ENCODE measurements around the gene TSPAN7.

Gene TSPAN7

GRCh38 chrX:38561126-38561868, at the start of gene TSPAN7:
TSPAN7 (plus strand) TSS chrX:38561542; CDS start chrX:38561547, 5 bp downstream.
- DNase-seq = peak; percentile 81

- no peak for DNase-seq
These were observed 48.1 kb upstream of the TSPAN7 start for GRCh38 chrX:38513112-38513742.

DNA sequence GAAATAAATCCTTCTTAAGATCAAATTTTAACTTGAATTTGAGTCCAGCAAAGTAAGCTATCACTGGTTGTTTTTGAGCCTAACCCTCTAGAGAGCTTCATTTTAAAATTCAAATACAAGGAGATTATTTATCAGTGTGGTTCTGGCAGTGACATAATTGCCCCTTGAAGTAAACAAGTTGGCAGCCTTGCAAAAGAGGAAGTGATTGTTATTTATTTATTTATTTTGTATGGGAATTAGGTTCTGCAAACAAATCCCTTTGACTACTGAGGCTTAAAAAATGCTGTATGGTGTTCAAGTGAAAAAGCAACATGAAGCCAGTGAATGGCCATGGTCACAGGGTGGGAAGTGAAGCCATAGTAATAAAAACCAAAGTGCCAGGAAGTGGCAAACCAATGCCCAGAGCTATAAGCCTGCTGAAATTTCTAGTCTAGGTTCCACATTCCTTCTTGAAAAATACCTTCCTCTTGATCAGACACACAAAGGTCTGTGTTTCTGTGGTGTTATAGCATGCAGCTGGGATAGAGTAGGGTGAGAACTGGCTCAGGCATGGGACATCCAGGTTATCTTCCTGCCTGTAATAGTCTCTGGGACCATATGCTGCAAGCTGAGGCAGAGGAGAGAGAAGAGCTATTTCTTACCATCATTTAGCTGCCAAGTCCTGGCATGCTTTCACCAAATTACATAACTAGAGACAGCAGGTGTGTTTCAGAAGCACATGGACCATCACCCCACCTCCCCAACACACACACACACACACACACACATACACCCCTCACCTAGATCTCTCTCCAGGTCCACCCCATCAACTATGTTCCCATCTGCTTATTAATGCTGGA, 47.1 kb upstream of the TSPAN7 start:
- DNase-seq = no peak

DNA sequence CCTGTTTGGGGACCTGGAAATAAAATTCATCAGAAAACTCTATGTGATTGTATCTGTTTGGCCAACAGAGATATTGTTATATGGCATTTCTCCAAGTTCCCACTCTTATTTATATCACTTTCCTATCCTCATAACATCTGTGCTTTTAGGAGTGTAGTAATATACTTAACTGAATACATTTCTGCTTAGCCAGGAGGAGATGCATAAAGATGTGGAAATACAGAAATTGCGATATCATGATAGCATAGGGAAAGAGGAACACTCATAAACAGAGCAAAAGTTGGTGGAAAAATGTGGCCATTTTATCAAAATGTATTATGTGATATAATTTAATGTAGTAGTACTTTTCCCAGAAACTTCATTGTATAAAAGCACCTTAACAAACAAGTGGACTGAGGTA, 46.1 kb upstream of the TSPAN7 start:
- no peak for DNase-seq

GRCh38 chrX:38516196-38516774, 45.1 kb upstream of the TSPAN7 start:
- no peak for DNase-seq

GRCh38 chrX:38519651-38520050, 41.7 kb upstream of the TSPAN7 start:
- no peak for DNase-seq

DNA sequence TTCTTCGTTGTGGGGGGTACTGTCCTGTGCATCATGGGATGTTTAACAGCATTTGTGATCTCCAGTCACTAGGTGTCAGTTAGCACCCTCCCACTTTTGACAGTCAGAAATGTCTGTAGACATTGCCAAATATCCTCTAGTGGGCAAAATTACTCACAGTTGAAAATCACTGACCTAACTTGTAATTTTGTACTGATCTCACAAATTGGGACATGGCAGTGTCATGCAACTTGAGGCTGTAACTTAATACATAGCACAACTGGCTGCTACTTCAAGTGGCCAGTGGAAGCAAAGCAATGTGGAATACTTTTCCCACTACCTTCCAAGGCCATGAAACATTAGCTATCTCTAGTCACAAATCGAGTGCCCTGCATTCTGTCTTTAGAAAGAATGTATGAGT, 23.2 kb upstream of the TSPAN7 start:
- DNase-seq = no peak

DNA sequence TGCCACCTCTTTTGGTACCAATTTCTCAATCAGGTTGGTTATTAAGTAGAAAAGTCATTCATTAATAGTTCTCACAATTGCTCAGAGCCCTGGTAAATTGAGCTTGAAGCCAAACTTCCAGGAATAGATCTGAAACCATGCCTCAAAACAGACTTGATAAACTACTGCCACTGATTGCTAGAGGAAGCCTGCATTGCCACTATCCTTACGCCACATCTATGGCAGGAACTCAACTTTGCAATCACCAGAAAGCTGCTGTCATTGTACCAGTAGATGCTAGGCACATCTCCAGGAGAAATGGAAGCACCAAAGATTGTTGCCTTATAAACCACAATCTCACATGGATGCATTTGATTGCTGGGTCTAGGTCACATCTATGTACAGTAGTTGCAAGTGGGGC, 21.6 kb upstream of the TSPAN7 start:
- DNase-seq = no peak

DNA sequence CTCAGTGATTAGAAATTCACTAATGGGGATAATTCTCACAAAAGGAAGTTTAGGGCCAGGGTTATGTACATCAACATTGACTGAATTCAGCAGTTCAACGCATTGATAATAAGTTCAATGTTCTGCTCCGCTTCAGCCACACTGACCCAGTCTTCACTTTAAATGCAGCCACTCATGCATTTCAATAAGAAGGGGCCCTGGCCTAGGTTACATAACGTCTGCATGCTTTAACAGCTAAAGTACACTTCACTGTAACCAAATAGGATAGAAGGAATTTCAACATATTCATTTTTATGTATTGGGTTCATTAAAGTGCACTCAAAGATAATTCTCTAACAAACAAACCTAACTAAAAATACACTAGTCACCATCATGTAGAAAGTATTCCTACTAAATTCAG, 12.8 kb upstream of the TSPAN7 start:
- DNase-seq = no peak

DNA sequence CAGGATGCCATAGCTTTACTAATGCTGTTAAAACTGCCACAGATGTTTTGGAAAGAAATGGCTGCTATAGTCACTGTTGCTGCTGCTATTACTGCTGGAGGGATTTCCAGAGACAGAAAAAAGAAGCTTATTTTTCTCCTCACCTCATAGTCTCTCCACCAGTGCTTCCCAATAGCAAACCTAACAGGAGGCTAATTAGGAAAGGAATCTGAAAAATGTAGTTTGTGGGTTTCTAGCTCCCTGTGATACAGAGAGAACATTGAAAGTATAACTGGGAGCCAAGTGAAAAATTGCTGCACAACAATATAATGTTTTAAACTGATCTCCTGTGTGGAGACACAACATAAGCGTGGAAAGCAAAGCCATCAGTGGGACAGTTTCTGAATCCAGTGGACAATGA, 8.6 kb upstream of the TSPAN7 start:
- DNase-seq = no peak

GRCh38 chrX:38558686-38559085, 2.7 kb upstream of the TSPAN7 start:
- DNase-seq = no peak

DNA sequence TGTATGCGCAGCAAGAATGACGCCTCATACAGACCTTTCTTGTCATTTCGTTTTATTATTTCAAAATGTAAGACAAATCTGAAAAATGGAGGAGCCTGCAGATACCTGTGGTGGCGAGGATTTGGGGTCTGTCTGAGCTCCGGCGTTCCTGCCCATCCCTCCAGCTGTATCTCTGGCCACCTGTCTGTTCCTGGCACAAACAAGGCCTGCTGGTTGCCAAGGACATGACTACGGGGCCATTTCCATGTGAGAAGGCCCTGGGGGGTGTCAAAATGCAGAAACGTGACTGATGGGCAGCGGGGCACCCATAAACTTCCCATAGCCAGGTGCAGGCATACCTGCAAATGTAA, 591 bp upstream of the TSPAN7 start:
- DNase-seq = no peak

DNA sequence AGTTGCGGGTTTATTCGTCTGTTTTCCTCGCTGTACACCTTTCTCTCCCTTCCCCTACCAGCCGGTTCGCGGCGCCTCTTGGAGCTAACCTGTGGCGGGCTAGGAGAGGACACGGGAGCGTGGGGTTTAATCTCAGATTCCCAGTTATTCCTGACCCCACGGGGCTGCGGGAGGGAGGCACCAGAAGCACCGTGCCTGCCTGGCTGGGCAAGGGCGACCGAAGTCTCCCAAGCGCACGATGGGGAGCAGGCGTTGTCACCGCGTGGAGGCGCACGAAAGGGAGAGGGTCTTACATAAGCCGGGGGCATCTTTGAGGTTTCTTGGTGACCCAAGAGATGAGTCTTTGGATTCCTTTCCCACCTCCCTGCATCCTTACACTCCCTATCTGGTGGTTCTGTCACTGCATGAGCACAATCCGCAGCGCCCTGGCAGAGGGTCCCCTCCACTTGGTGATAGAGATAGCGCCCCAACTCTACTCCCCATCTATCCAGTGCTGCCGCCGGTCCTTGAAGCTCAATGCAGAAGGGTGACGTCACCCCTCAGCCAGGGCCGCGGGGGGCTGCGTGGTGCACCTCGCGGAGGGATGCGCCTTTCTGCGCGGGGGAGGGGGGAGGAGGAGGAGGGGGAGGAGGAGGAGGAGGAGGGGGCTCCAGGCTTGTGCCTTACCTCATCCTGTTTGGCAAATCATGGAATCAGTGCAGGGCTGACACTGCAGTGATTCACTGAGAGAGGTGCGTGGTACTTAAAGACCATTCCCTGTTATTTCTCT, 793 bp downstream of the TSPAN7 start:
- peak; percentile 17 for DNase-seq

- DNase-seq = no peak
These were observed 1.7 kb downstream of the TSPAN7 start for GRCh38 chrX:38563030-38563429.

DNA sequence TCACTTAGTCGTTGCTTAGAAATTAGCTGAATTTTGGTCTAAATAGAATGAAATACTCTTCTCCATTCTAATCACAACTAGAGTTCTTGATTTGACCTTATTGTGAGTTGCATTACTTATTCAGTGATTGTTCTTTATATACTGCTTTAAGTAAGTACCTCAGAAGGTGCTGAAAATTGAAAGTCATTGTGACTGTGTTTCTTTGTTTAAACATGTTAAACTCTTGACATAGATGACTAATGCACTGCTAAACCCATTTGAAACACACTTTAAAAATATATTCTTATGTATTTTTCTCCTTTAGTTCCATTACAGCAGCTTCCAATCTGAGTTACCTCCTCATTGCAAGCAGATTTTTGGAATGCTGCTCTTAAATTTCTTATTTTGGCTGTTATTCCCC, 9.1 kb downstream of the TSPAN7 start:
- no peak for DNase-seq

- no peak for DNase-seq
These were observed 9.7 kb downstream of the TSPAN7 start for GRCh38 chrX:38571058-38571457.

DNA sequence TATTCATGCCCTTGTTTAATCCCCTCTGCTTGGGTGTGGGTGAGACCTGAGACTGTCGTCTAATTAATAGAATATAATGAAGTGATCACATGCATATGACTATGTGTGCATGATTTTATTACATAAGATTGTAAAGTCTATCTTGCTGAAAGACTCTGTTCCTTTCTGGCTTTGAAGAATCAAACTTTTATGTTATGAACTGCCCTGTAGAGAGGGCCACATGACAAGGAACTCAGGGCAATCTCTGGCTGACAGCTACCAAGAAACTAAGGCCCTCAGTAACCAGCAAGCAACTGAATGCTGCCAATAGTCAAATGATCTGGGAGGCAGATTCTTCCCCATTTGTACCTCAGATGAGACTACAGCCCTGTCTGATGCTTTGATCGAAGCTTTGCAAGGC, 13.5 kb downstream of the TSPAN7 start:
- DNase-seq = no peak

DNA sequence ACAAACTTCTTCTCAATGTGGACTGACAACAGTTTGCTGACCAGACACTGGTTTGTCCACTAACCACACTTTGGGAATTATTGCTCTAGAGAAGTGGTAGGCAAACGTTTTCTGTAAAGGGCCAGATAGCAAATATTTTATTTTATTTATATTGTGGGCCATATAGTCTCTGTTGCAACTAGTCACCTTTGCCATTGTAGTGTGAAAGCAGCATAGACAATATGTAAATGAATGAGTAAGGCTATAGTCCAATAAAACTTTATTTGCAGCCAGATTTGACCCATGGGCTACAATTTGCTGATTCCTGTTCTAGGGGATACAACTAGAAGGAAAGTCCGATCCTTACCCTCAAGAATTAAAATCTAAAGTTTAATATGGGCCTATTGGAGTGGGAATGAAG, 14.5 kb downstream of the TSPAN7 start:
- DNase-seq = no peak

GRCh38 chrX:38577738-38578137, 16.4 kb downstream of the TSPAN7 start:
- no peak for DNase-seq

GRCh38 chrX:38578167-38578566, 16.8 kb downstream of the TSPAN7 start:
- no peak for DNase-seq

- no peak for DNase-seq
These were observed 21.8 kb downstream of the TSPAN7 start for GRCh38 chrX:38583181-38583580.

DNA sequence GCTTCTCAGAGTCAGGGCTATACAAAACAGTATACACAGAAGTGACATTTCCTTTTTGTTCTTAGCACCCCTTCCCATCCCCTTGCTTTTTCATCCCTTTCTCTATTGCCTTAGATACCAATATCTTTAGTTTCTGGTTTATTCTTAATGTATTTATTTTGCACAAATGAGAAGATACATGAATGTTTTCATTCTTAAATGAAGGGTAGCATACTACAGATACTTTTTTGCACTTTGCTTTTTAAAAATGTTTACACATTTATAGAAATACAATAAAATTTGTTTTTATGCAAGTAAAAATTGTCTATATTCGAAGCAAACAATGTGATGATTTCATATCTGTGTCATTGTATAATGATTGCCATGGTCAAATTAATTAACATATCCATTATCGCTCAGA, 33.1 kb downstream of the TSPAN7 start:
- no peak for DNase-seq

GRCh38 chrX:38595801-38596200, 34.5 kb downstream of the TSPAN7 start:
- DNase-seq = no peak
